ENCODE results near the gene MANF. TPM values are rescaled to one million over a fixed set of nuclear protein-coding genes. Genes with fewer than 3 reads are reported as not detected.

MANF gene
- total and polyA plus RNA-seq, 2 experiments from 2014 or later, result 48.7 to 92.7 TPM

DNA sequence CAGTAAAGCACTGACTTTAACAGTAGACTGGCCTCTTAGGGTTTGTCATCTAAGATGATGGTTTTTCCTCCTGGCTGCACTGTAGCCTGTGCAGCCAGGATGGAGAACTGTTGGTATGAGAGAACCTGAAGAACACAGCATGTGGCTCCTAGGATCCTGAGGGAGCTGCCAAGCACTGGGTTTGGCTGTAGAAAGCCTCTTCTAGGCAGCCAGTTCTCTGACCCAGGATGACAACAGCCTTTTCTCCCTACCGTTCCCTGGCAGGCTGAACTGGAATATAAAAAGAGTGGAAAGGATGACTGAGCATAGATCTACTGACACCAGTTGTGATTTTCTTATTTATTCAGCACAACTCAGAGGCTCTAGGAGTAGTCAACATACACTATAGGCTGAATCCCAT lies 34.3 kb upstream of the MANF start:
- Histone ChIP-seq H4K20me1 (replicated peaks; ENCODE audit: insufficient read depth) (no peaks in the 10 kb centered on the region), H3K27ac (ENCODE audit: low read depth) (no peak overlapping the region), H3K4me1 (ENCODE audit: insufficient read depth) (no peaks in the 10 kb centered on the region), H3K4me2 (no peak overlapping the region), H3F3A (replicated peaks; ENCODE audit: low read depth) (no peaks in the 10 kb centered on the region), H3K9me2 (ENCODE audit: insufficient read depth) (no peaks in the 10 kb centered on the region), H3K27me3 (ENCODE audit: insufficient read depth) (no peaks in the 10 kb centered on the region), H3K36me3 (ENCODE audit: insufficient read depth) (no peaks in the 10 kb centered on the region), H3K79me2 (replicated peaks; ENCODE audit: insufficient read depth) (no peaks in the 10 kb centered on the region), H2AFZ (no peak overlapping the region), H3K4me3 (no peak overlapping the region)
- Mint-ChIP-seq H3K27me3 (ENCODE audit: insufficient read depth, low read depth, poor library complexity) (peaks cover 1% of the 10 kb centered on the region), H3K27ac (0 out of 2 replicates have a peak overlapping the region, but pooled peaks have one; percentile 48), H3K9me3 (peaks cover 2% of the 10 kb centered on the region; the same call in 1 of the 3 replicates), H3K4me1 (no peaks in the 10 kb centered on the region), H3K36me3 (ENCODE audit: low read depth) (no peaks in the 10 kb centered on the region), H3K4me3 (no peak overlapping the region)
- TF ChIP-seq CREB1 (CRISPR knock-in tag; IDR thresholded peaks at IDR 0.05; ENCODE audit: low read depth) (no peak), CTCF (conservative IDR thresholded peaks at IDR 0.05; ENCODE audit: low read depth in 2 of 2) (no peak), EZH2phosphoT487 (IDR thresholded peaks at IDR 0.05; ENCODE audit: unreplicated experiment) (no peak), JUNB (IDR thresholded peaks at IDR 0.05; ENCODE audit: unreplicated experiment) (no peak), EZH2 (IDR thresholded peaks at IDR 0.05; ENCODE audit: low read depth, unreplicated experiment) (no peak), NANOG (IDR thresholded peaks at IDR 0.05; ENCODE audit: borderline replicate concordance) (no peak)
- TF ChIP-seq, protein P1, sequence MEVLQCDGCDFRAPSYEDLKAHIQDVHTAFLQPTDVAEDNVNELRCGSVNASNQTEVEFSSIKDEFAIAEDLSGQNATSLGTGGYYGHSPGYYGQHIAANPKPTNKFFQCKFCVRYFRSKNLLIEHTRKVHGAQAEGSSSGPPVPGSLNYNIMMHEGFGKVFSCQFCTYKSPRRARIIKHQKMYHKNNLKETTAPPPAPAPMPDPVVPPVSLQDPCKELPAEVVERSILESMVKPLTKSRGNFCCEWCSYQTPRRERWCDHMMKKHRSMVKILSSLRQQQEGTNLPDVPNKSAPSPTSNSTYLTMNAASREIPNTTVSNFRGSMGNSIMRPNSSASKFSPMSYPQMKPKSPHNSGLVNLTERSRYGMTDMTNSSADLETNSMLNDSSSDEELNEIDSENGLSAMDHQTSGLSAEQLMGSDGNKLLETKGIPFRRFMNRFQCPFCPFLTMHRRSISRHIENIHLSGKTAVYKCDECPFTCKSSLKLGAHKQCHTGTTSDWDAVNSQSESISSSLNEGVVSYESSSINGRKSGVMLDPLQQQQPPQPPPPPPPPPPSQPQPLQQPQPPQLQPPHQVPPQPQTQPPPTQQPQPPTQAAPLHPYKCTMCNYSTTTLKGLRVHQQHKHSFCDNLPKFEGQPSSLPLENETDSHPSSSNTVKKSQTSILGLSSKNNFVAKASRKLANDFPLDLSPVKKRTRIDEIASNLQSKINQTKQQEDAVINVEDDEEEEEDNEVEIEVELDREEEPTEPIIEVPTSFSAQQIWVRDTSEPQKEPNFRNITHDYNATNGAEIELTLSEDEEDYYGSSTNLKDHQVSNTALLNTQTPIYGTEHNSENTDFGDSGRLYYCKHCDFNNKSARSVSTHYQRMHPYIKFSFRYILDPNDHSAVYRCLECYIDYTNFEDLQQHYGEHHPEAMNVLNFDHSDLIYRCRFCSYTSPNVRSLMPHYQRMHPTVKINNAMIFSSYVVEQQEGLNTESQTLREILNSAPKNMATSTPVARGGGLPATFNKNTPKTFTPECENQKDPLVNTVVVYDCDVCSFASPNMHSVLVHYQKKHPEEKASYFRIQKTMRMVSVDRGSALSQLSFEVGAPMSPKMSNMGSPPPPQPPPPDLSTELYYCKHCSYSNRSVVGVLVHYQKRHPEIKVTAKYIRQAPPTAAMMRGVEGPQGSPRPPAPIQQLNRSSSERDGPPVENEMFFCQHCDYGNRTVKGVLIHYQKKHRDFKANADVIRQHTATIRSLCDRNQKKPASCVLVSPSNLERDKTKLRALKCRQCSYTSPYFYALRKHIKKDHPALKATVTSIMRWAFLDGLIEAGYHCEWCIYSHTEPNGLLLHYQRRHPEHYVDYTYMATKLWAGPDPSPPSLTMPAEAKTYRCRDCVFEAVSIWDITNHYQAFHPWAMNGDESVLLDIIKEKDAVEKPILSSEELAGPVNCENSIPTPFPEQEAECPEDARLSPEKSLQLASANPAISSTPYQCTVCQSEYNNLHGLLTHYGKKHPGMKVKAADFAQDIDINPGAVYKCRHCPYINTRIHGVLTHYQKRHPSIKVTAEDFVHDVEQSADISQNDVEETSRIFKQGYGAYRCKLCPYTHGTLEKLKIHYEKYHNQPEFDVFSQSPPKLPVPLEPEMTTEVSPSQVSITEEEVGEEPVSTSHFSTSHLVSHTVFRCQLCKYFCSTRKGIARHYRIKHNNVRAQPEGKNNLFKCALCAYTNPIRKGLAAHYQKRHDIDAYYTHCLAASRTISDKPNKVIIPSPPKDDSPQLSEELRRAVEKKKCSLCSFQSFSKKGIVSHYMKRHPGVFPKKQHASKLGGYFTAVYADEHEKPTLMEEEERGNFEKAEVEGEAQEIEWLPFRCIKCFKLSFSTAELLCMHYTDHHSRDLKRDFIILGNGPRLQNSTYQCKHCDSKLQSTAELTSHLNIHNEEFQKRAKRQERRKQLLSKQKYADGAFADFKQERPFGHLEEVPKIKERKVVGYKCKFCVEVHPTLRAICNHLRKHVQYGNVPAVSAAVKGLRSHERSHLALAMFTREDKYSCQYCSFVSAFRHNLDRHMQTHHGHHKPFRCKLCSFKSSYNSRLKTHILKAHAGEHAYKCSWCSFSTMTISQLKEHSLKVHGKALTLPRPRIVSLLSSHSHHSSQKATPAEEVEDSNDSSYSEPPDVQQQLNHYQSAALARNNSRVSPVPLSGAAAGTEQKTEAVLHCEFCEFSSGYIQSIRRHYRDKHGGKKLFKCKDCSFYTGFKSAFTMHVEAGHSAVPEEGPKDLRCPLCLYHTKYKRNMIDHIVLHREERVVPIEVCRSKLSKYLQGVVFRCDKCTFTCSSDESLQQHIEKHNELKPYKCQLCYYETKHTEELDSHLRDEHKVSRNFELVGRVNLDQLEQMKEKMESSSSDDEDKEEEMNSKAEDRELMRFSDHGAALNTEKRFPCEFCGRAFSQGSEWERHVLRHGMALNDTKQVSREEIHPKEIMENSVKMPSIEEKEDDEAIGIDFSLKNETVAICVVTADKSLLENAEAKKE (CRISPR knock-in tag; IDR thresholded peaks at IDR 0.05), result no peak
- ATAC-seq (no peak), DNase-seq (ENCODE audit: low spot score) (no peak)

All from GM23338 (cell line).